ENCODE results near the gene S100A7A.

The S100A7A gene

DNA sequence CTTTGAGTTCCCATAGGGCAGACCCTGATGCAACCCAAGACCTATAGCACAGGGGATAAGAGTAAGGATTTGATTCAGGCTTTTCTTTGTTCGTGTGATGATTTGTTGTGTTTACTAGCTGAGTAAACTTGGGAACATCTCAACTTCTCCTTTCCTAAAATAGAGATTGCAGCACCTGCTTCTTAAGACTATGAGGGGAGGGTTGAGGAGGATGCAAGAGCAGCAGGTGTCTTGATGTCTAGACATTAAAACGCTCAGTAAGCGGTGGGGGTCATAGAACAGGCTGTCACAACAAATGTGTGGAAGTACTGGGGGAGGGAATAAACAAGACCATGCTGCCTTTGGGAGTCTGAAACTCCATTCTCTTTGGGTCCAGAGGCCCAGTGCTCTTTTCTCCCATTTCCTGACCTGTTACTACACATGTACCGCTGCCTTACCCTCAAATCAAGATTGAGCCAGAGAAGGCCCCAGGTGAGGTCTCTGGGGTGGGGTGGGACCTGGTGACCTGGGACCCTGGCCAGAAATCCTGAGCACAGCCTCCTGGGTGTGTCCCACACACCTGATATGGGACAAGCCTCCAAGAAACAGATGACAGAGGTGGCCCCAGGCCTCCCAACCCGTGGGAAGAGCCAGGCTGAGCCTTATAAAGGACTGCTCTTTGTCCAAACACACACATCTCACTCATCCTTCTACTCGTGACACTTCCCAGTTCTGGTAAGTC lies at the start of gene S100A7A:
S100A7A (plus strand) TSS at position 671 of the 721 bp plus-strand sequence. CDS start 1,563 bp downstream, outside the sequence.
- DNase-seq: no peak

- no peak for DNase-seq
Measured at GRCh38 chr1:153367090-153367489, 49.2 kb upstream of the S100A7A start.

DNA sequence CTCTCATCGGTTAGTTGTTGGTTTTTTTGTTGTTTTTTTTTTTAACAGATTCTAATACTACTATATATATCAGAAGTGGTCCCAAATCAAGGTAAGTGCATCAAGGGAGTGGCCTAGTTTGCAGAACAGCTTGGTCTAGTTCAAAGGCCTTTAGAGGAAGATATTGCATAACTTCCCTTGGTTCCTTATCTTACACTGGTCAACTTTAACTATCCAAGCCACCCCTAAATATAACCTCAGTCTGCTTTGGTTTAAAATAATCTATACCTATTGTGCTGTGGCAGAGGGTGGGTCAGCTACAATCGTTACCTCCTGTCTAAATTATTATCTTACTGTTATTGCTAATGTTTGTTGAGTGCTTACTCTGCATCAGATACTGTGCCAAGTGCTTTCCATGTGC lies 47.8 kb upstream of the S100A7A start:
- no peak for DNase-seq

DNA sequence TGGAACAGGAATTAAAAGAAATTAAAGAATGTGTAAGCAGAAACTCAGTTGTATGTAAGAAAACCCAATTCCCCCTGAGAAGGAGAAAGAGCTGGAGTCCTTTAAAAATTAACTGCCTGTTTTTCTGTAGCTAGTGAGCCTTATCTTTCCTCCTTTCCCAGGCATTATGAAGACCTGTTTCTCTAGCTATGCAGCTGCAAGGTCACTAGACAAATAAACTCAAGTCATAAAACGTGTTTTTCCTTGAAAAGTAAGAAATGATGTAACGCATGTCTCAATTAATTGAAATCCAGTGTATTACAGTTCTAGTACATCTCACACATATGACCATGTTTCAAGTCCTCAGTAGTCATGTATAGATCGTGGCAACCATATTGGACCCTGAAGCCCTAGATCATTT lies 46.2 kb upstream of the S100A7A start:
- DNase-seq: no peak

GRCh38 chr1:153371231-153371630 lies 45.1 kb upstream of the S100A7A start:
- DNase-seq: no peak

GRCh38 chr1:153372571-153372970 lies 43.7 kb upstream of the S100A7A start:
- no peak for DNase-seq

- no peak for DNase-seq
Measured at GRCh38 chr1:153374071-153374470, 42.2 kb upstream of the S100A7A start.

- DNase-seq: no peak
Measured at GRCh38 chr1:153375511-153375910, 40.8 kb upstream of the S100A7A start, which contains the start of gene S100A12. Gene S100A12 (minus strand): TSS chr1:153375621. CDS start chr1:153374592, 1,029 bp downstream.

DNA sequence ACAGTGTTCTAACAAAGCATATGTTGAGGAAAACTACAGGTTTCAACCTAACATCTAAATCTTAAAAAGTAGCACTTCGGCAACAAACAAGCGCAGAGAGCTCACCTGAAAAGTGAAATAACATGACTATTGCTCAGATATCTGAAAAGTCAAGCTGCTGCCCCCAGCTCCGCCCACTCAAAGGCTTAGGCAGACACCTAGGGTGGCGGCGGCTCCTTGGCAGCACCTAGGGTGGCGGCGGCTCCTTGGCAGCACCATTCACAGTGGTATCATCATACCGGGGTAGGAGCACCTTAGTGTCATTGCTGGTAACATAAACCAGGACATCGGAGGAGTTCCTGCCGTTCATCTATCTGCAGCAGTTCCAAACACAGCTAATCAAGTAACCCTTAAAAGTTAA lies 36.7 kb upstream of the S100A7A start:
- DNase-seq: no peak

DNA sequence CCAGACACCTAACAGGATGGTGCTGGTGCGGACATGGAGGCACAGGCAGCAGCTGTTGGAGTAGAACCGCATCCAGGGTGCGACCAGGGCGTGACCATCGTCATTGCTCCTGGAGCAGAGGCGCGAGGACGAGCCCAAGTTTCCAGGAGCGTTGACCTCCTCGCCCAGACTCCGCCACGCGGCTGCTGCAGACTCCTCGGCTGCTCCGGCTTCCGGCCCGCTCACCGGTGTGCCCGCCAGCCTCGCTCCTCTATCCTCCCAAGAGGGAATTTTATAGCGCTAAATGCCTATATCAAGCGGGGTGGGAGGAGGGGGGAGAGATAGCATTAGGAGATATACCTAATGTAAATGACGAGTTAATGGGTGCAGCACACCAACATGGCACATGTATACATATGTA lies 35.6 kb upstream of the S100A7A start:
- DNase-seq: no peak

GRCh38 chr1:153384958-153385580 lies 31.3 kb upstream of the S100A7A start:
- DNase-seq: no peak

GRCh38 chr1:153386500-153386901 lies 29.8 kb upstream of the S100A7A start:
- DNase-seq: no peak

DNA sequence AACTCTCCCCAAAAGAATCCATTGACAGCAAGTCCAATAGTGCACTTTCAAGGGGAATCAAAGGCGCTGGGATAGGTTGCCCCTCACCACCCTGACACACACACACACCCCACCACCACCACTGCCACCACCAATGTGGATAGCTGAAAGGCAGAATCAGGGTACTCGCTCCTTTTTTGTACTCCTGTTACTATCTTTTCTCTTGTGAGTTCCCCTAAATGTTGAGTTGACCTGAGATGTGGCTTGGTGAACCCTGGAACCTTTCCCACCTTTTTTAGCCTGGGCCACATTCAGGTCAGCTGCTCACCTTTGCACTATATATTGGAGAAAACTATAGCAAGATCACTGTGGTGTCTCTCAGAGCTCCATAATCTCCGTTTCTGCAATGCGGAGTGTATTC lies 29.3 kb upstream of the S100A7A start:
- DNase-seq: no peak

DNA sequence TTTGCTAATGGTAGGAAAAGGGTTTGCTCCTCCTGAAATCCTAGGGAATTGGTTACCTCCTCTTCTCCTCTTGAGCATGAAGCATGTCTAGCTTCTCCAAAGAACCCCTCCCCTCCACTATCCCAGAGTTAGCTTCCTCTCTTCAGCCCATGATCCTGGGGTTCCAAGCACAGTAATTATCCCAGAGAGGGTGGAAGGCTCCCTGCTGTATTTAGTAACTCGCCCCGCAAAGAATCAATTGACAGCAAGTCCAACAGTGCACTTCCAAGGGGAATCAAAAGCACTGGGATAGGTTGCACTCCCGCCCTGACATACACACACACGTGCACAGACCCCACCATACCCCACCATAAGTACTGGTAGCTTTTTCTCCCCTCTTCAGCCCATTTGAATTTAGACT lies 28.5 kb upstream of the S100A7A start:
- DNase-seq: no peak

DNA sequence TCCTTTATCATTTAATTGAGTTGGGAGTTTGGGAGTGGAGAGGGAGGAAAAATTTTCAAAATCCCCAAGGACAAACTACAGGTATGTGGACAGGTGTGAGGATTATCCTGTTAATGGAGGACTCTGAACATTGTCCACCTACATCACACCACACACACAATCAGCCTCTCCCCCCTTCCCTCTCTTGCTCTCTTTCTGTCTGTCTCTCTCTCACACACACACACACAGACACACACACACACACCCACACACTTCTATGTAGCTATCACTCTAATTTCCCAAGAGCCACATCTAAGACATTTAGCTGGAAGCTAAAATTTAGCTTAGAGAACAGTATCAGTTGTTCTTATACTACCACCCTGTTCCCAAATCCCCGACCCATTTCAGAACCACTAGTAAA lies 26.9 kb upstream of the S100A7A start:
- DNase-seq: no peak

GRCh38 chr1:153389973-153390879 lies 26.1 kb upstream of the S100A7A start:
- DNase-seq: no peak

- DNase-seq: no peak
Measured at GRCh38 chr1:153390938-153391710, 25.2 kb upstream of the S100A7A start, which contains the start of gene S100A8. Gene S100A8 (minus strand): TSS chr1:153391073. CDS start chr1:153390535, 538 bp downstream.

- no peak for DNase-seq
Measured at GRCh38 chr1:153392258-153392657, 24.1 kb upstream of the S100A7A start.

GRCh38 chr1:153392822-153393221 lies 23.5 kb upstream of the S100A7A start:
- no peak for DNase-seq

GRCh38 chr1:153393926-153394325 lies 22.4 kb upstream of the S100A7A start:
- DNase-seq: peak in 1 of 2 experiments; percentile 14

DNA sequence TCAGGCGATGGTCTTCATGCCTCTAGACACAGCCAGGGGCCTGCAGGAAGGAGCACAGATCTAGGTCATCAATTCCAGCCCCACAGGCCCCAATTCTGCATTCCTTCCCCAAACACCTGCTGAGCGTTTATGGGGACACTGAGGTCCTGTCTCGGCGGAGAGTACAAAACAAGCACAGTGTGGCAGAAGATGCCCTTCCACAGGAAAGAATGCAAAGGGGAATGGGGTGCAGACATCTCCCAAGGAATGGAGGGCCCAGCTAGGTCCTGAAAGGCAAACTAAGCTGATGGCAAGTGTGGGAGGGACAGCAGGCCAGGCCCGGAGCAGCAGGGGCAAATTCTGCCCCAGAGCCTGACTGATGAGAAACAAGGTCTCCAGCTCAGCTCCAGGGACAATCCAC lies 21.9 kb upstream of the S100A7A start:
- no peak for DNase-seq

- no peak for DNase-seq
Measured at GRCh38 chr1:153395136-153395685, 21.1 kb upstream of the S100A7A start.

All from NCI-H1930 (cell line).